ENCODE data around the gene PHLDB3.
"Not testable (repeated sequence)": the region's sequence is repeated elsewhere in the genome, so short reads cannot be mapped to it uniquely, and the experiment has no call there.

Gene PHLDB3

GRCh38 chr19:43534816-43535761 is 30.5 kb upstream of the PHLDB3 start:
- H3K4me3 ChIP-seq (ENCODE audit: low read length), result no peak overlapping the region
- TF ChIP-seq ZNF274 (IDR thresholded peaks at IDR 0.05; ENCODE audit: low read depth, low read length), result no peak

- TF ChIP-seq ZNF274 (IDR thresholded peaks at IDR 0.05; ENCODE audit: low read depth, low read length), result no peak
- no peak overlapping the region; the same call in 1 of the 2 replicates for H3K4me3 ChIP-seq (ENCODE audit: low read length)
These were observed 29.8 kb upstream of the PHLDB3 start for GRCh38 chr19:43534305-43534815.

DNA sequence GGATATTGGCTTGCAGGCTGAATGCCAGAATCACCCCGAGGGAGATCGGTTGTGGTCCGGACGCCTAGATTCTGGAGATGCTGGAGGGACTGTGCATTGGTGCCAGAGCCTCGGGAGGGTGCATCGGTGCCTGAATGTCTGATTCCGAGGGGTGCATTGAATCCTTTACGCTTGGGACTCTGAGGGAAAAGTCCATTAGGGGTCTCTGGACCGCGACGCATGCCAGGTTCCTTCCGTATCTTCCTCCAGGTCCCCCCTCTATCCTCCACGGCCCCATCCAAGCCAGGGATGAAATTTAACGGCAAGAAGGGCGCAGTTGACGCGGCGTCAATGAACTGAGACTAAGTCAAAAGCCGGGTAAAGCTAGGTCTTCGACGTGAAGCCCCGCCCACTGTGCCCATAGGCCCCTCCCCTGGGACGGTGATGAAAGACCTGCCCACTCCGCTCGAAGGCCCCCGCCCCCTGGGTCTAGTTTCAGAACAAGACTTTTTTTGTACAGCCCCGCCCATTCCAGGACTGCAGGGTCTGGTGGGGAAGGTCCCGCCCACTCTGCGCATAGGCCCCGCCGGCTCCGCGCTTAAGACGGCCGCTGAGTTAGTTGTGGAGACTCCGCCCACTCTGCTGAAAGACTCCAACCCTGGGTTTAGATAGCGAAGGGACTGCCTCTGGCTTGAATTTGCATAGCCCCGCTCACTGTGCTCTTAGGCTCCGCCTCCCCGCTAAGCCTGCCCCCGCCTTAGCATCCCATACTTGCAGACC is 29.2 kb upstream of the PHLDB3 start:
- TF ChIP-seq ZNF274 (IDR thresholded peaks at IDR 0.05; ENCODE audit: low read depth, low read length), result no peak
- peak overlapping the region; percentile 66 for H3K4me3 ChIP-seq (ENCODE audit: low read length)

DNA sequence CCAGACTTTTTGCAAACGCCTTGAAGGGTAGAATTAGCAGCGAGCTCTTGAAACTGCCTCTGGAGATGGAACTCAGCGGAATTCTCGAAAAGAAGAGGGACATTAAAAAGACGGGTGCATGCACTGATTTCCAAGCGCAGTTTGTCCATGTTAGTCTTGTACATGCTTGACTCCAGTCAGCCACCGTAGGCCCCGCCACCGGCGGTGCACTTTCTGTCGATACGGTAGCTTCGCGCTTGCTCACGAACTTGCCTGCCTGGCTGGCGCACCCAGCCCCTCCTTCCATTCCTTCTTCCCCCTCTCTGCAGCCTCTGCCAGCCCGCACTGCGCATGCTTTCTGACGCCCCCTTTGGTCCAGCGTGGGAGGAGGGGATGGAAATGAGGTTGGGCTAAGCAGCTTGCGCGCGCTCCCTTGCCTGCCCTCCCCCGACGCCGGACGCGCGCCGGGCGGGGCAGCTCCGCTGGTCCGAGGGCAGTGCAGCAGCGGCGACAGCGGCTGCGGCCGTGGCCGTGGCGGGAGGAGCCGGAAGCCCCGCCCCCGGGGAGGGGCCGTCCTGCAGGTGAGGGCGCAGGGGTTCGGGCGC is 28.5 kb upstream of the PHLDB3 start, which contains the start of gene ZNF575:
TSS of gene ZNF575 (plus strand) at position 227 of the 584 bp plus-strand sequence. CDS start 1,235 bp downstream, outside the sequence.
- H3K4me3 ChIP-seq (ENCODE audit: low read length), result peak within 1 kb of the TSS; percentile 66
- no peak for TF ChIP-seq ZNF274 (IDR thresholded peaks at IDR 0.05; ENCODE audit: low read depth, low read length)

DNA sequence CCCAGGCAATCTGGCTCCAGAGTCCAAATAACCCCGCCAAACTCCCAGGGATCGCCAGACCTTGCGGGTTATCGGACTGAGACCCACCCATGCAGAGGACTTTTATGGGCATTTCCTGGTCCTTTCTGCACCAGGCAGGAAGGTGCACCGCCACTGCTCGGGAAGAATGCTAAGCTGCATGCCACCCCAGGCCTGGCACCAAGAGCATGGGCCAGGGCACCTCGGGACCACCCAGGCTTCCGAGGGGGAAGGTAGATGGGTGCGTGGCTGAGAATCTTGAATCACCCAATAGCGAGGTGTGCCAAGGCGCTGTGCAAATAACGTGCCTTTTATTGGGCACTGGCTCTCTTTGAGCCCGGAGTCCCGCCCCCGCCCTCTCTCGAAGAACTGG is 28.0 kb upstream of the PHLDB3 start:
- H3K4me3 ChIP-seq (ENCODE audit: low read length), result peak overlapping the region; percentile 66; the same call in 1 of the 2 replicates
- no peak for TF ChIP-seq ZNF274 (IDR thresholded peaks at IDR 0.05; ENCODE audit: low read depth, low read length)

DNA sequence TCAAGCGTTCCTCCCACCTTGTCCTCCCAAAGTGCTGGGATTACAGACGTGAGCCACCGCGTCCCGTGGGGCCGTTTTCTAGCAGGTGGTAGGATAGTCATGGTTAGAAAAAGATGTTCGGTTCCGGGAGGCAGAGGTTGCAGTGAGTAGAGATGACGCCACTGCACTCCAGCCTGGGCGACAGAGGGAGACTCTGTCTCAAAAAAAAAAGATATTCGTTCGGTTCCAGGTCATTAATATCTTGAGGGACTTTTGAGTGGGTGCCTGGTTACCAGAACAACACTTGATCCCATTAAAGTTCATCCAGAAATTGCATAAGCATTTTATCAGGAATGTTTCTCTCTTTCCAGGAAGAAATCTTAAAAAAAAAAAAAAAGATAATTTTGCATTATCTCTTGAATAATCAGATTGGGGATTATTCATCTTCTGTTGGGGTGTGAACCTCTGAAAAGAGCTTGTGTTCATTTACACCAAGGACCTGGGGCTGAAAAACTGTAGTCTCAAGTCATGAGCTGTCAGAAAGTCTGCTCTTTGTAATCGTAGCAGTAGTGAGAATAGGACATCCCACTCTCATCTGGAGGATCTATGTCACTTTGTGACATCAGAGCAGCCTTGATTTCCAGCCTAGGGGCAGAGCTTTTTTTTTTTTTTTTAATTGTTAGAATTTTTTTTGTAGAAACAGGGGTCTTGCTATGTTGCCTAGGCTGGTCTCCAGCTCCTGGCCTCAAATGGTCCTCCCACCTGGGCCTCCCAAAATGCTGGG is 23.5 kb upstream of the PHLDB3 start:
- TF ChIP-seq ZNF274 (IDR thresholded peaks at IDR 0.05; ENCODE audit: low read depth, low read length), result no peak
- H3K4me3 ChIP-seq (ENCODE audit: low read length), result no peak overlapping the region; the same call in 1 of the 2 replicates

- no peak for TF ChIP-seq ZNF274 (IDR thresholded peaks at IDR 0.05; ENCODE audit: low read depth, low read length)
- peak within 1 kb of the TSS; percentile 93 for H3K4me3 ChIP-seq (ENCODE audit: low read length)
These were observed 22.6 kb upstream of the PHLDB3 start, which contains the start of gene ETHE1 for GRCh38 chr19:43526884-43527859. ETHE1 (minus strand) TSS chr19:43527201; CDS start chr19:43527177, 24 bp downstream.

- TF ChIP-seq ZNF274 (IDR thresholded peaks at IDR 0.05; ENCODE audit: low read depth, low read length), result no peak
- peak overlapping the region; percentile 93 for H3K4me3 ChIP-seq (ENCODE audit: low read length)
These were observed 21.6 kb upstream of the PHLDB3 start for GRCh38 chr19:43525836-43526771.

DNA sequence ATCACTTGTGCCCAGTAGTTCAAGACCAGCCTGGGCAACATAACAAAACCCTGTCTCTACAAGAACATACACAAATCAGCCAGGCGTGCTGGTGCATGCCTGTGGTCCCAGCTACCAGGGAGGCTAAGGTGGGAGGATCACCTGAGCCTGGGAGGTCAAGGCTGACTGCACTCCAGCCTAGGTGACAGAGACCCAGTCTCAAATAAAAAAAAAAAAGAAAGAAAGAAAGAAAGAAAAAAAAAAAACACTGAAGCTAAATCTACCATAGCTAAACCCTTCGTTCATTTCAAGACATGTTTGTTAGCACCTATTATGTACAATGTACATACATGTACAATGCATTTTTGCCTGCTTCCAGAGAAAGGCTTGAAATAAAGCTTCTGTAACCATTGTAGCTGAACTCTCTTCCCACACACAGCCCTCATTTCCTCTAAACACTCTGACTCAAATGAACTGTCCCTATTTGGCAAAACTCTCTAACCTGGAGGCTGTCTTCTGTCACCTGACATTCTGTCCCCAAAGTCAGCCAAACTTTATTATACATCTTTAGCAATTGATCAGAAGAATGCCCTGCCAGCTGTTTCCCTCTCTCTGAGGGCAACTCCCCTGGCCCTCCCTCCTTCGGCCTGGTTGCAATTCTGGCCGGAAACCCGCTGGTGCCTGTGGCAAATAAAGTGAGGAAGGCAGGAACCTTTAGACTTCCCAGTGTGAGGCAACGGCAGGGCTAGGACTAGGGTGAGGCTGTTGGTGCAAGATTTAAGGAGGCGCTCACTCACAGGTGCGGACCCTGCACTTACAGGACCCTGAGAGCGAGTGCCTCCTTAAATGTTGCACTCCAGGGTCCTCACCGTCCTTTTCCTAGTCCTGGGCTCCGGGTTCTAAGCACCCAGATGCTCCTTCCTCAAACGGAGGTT is 20.6 kb upstream of the PHLDB3 start:
- peak overlapping the region; percentile 93; the same call in 1 of the 2 replicates for H3K4me3 ChIP-seq (ENCODE audit: low read length)
- TF ChIP-seq ZNF274 (IDR thresholded peaks at IDR 0.05; ENCODE audit: low read depth, low read length), result no peak

GRCh38 chr19:43523696-43524095 is 19.1 kb upstream of the PHLDB3 start:
- H3K4me3 ChIP-seq (ENCODE audit: low read length), result not testable (repeated sequence)
